HCT116 (cell line): ENCODE results near the gene VWA3B. TPM values are rescaled to one million over a fixed set of nuclear protein-coding genes. Genes with fewer than 3 reads are reported as not detected.

Experiments used
- ATAC-seq: fragments of 200-7000 bp; cut with Tn5 transposase; 2 replicates; pipeline ENCODE4 v1.9.1; 2020; ENCODE audit warnings: mild to moderate bottlenecking, moderate library complexity
- BruUV-seq: library from RNA; stranded (reverse); fragments of 400-500 nt; replicated peaks from 2 replicates; lab custom pipeline; 2021; lab: Mats Ljungman, UMichigan
- CTCF ChIA-PET: fragments of 300-600 bp; sonication (Branson Sonifier 250); formaldehyde crosslinking; loops from one replicate; lab custom pipeline; 2021; ENCODE audit warnings: antibody characterized with exemption; lab: Charles Lee
- POLR2A ChIA-PET: fragments of 300-600, 350-600 bp; sonication (Branson Sonifier 250); formaldehyde crosslinking; loops from one replicate; lab custom pipeline; 2021; ENCODE audit warnings: antibody characterized with exemption; lab: Charles Lee
- RAD21 ChIA-PET, 2 experiments: fragments of 300-600 bp; sonication (Branson Sonifier 250); formaldehyde crosslinking; loops; one replicate each; lab custom pipeline; 2023; ENCODE audit warnings: low total read pairs in 2 of 2; ENCODE audit not compliant: uncharacterized antibody in 2 of 2, unreplicated experiment in 2 of 2, low non-redundant PET in 1 of 2; lab: Charles Lee
- DNase-seq: peaks from one replicate; pipeline ENCODE4 v3.0.0-alpha.2; 2010; ENCODE audit warnings: low read depth, low spot score
- H2AFZ ChIP-seq: fragments of 200-600 bp; shearing (Covaris generic), sonication (generic); 2 replicates; pipeline ENCODE4 v1.6.1; 2017; ENCODE audit warnings: low read depth, mixed run types, mixed read lengths, antibody characterized with exemption, low read length; ENCODE audit not compliant: poor library complexity, severe bottlenecking
- H3K27ac ChIP-seq: 2 replicates; pipeline ENCODE4 v1.5.1; 2012; ENCODE audit warnings: low read depth, low read length
- H3K27me3 ChIP-seq: fragments of 200-600 bp; sonication (generic); 2 replicates; pipeline ENCODE4 v1.6.1; 2016; ENCODE audit warnings: mixed run types, low read length, mixed read lengths; ENCODE audit not compliant: insufficient read depth
- H3K36me3 ChIP-seq, 2 experiments: fragments of 200-500 bp in 1 of 2; fragments of 200-600 bp in 1 of 2; sonication (Bioruptor generic) in 1 of 2; sonication (generic) in 1 of 2; 2 replicates each; pipeline versions ENCODE4 v1.5.1 to v1.6.1; 2014 to 2016; ENCODE audit warnings: low read length in 2 of 2, inconsistent platforms in 1 of 2, mixed read lengths in 1 of 2, mixed run types in 1 of 2; ENCODE audit not compliant: insufficient read depth in 2 of 2, control insufficient read depth in 1 of 2
- H3K4me1 ChIP-seq, 2 experiments: fragments of 200-600 bp in 1 of 2; sonication (generic) in 1 of 2; 2 replicates each; pipeline versions ENCODE4 v1.5.1 to v1.6.1; 2012 to 2017; ENCODE audit warnings: low read length in 2 of 2, inconsistent platforms in 1 of 2, mild to moderate bottlenecking in 1 of 2, mixed read lengths in 1 of 2, mixed run types in 1 of 2, moderate library complexity in 1 of 2; ENCODE audit not compliant: insufficient read depth in 2 of 2, control insufficient read depth in 1 of 2
- H3K4me2 ChIP-seq: fragments of 200-600 bp; sonication (generic); 2 replicates; pipeline ENCODE4 v1.6.1; 2017; ENCODE audit warnings: mixed run types, low read length, mixed read lengths
- H3K4me3 ChIP-seq, 2 experiments: fragments of 200-600 bp in 1 of 2; sonication (generic) in 1 of 2; replicated peaks in 1 of 2; 2 replicates each; pipeline ENCODE4 v1.5.1; 2011 to 2016; ENCODE audit warnings: low read length in 2 of 2, control low read depth in 1 of 2, low read depth in 1 of 2, mild to moderate bottlenecking in 1 of 2, mixed read lengths in 1 of 2, mixed run types in 1 of 2
- H3K79me2 ChIP-seq: fragments of 200-600 bp; sonication (generic); 2 replicates; pipeline ENCODE4 v1.6.1; 2017; ENCODE audit warnings: mild to moderate bottlenecking, mixed run types, low read length, moderate library complexity, mixed read lengths; ENCODE audit not compliant: insufficient read depth
- H3K9ac ChIP-seq: fragments of 200-600 bp; sonication (generic); 2 replicates; pipeline ENCODE4 v1.6.1; 2016; ENCODE audit warnings: low read length, mixed read lengths
- H3K9me2 ChIP-seq: fragments of 200-600 bp; sonication (generic), shearing (Covaris generic); 2 replicates; pipeline ENCODE4 v1.6.1; 2017; ENCODE audit warnings: mixed run types, mild to moderate bottlenecking, moderate library complexity; ENCODE audit not compliant: insufficient read depth
- H3K9me3 ChIP-seq, 2 experiments: fragments of 200-500 bp in 1 of 2; fragments of 200-600 bp in 1 of 2; sonication (Bioruptor generic) in 1 of 2; sonication (generic) in 1 of 2; 2 replicates each; pipeline ENCODE4 v1.6.1; 2014 to 2017; ENCODE audit warnings: low read length in 2 of 2, mixed read lengths in 2 of 2, inconsistent platforms in 1 of 2, low read depth in 1 of 2, mild to moderate bottlenecking in 1 of 2, mixed run types in 1 of 2, moderate library complexity in 1 of 2; ENCODE audit not compliant: control insufficient read depth in 1 of 2, insufficient read depth in 1 of 2
- H4K20me1 ChIP-seq: fragments of 200-600 bp; sonication (generic), shearing (Covaris generic); 2 replicates; pipeline ENCODE4 v1.6.1; 2017; ENCODE audit warnings: mixed run types, mild to moderate bottlenecking, moderate library complexity; ENCODE audit not compliant: insufficient read depth
- CBX3 ChIP-seq: IDR thresholded peaks from 2 replicates; pipeline ENCODE4 v1.6.1; 2012; ENCODE audit warnings: low read depth
- CEBPB ChIP-seq: IDR thresholded peaks from 2 replicates; pipeline ENCODE4 v1.6.1; 2012; ENCODE audit warnings: low read depth
- EGR1 ChIP-seq: IDR thresholded peaks from 2 replicates; pipeline ENCODE4 v1.6.1; 2012; ENCODE audit warnings: low read depth
- EZH2 ChIP-seq: fragments of 200-600 bp; sonication (generic); IDR thresholded peaks from 2 replicates; pipeline ENCODE4 v1.6.1; 2017; ENCODE audit warnings: antibody characterized with exemption, mixed run types
- EZH2phosphoT487 ChIP-seq: fragments of 200-600 bp; IDR thresholded peaks from 2 replicates; pipeline ENCODE4 v1.6.1; 2018; ENCODE audit warnings: antibody characterized with exemption, borderline replicate concordance
- FOSL1 ChIP-seq: IDR thresholded peaks from 2 replicates; pipeline ENCODE4 v1.6.1; 2012; ENCODE audit warnings: low read depth
- POLR2AphosphoS5 ChIP-seq: IDR thresholded peaks from 2 replicates; pipeline ENCODE4 v1.6.1; 2011; ENCODE audit warnings: mild to moderate bottlenecking, low read depth, low read length, moderate library complexity
- RAD21 ChIP-seq: IDR thresholded peaks from 2 replicates; pipeline ENCODE4 v1.6.1; 2012; ENCODE audit warnings: low read depth, mild to moderate bottlenecking
- SIN3A ChIP-seq: IDR thresholded peaks from 2 replicates; pipeline ENCODE4 v1.6.1; 2012; ENCODE audit warnings: low read depth
- SP1 ChIP-seq: IDR thresholded peaks from 2 replicates; pipeline ENCODE4 v1.6.1; 2012; ENCODE audit warnings: low read depth
- SRF ChIP-seq: IDR thresholded peaks from 2 replicates; pipeline ENCODE4 v1.6.1; 2012; ENCODE audit warnings: low read depth
- TCF7L2 ChIP-seq: IDR thresholded peaks from 2 replicates; pipeline ENCODE4 v1.7.0; 2011; ENCODE audit warnings: borderline replicate concordance, inconsistent platforms; ENCODE audit not compliant: insufficient read depth, insufficient read length; ENCODE audit errors: extremely low read depth
- ZFX ChIP-seq: fragments of 450-650 bp; IDR thresholded peaks from 2 replicates; pipeline ENCODE4 v1.6.1; 2017
- ZNF274 ChIP-seq: fragments of 200-500 bp; sonication (Bioruptor generic); IDR thresholded peaks from 2 replicates; pipeline ENCODE4 v1.6.1; 2014; ENCODE audit warnings: mild to moderate bottlenecking, low read depth, low read length, inconsistent platforms
- intact Hi-C: fragments of 100-400 bp; cut with micrococcal nuclease; formaldehyde crosslinking; loops from 2 replicates; pipeline ENCODE4 v1.10.0; 2022
- total RNA-seq: library from RNA; stranded (reverse); gene quantifications from one replicate; pipeline ENCODE4 v1.2.1, GENCODE V29; 2021; ENCODE audit not compliant: unreplicated experiment
- TF ChIP-seq, protein P1 (sequence below): IDR thresholded peaks from 2 replicates; pipeline ENCODE4 v1.6.1; 2012
- TF ChIP-seq, protein P2 (sequence below), 3 experiments: fragments of 200-600 bp in 1 of 3; sonication (generic) in 1 of 3; IDR thresholded peaks in 2 of 3; conservative IDR thresholded peaks in 1 of 3; 2 replicates each; pipeline ENCODE4 v1.5.1; 2012 to 2017; ENCODE audit warnings: low read depth in 2 of 3, low read length in 2 of 3, antibody characterized with exemption in 1 of 3, borderline replicate concordance in 1 of 3, control low read depth in 1 of 3, mild to moderate bottlenecking in 1 of 3, mixed read lengths in 1 of 3, mixed run types in 1 of 3, moderate library complexity in 1 of 3; ENCODE audit not compliant: insufficient read depth in 1 of 3

The VWA3B gene
- total RNA-seq, 1 experiment from 2014 or later = 0.47 TPM

DNA sequence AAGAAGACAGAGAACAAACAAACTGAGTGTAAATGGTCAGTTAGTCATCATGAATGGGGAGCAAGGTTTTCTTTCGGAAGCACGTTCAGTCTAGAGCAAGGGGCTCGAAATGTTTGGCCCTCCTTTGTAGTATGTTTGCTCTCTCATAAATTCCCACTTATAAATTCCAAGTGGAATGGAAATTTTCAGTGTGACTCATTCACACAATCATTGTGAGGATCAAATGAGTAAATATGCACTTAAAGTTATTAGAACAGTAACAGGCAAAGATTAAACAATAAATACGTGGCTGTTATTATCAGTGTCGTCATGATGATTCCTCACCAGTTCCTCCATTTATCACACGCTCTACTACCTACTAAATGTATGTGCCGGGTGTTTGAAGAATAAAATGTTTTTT, 269.8 kb downstream of the VWA3B start:
- Histone ChIP-seq H3K4me2 (no peak overlapping the region), H3K4me3 (no peak overlapping the region), H3K27me3 (no peaks in the 10 kb centered on the region), H3K9ac (no peak overlapping the region), H3K36me3 (no peaks in the 10 kb centered on the region), H3K9me3 (no peaks in the 10 kb centered on the region), H2AFZ (no peak overlapping the region), H4K20me1 (no peaks in the 10 kb centered on the region), H3K9me2 (no peaks in the 10 kb centered on the region), H3K79me2 (no peaks in the 10 kb centered on the region), H3K27ac (no peak overlapping the region), H3K4me1 (peaks cover 0 to 6% of the 10 kb centered on the region in 2 experiments; a peak in 1 of 4 replicates)
- TF ChIP-seq FOSL1 (no peak), CEBPB (no peak), TCF7L2 (no peak), ZNF274 (no peak), SRF (no peak), CBX3 (no peak), ZFX (no peak), EZH2 (no peak), SP1 (no peak), POLR2AphosphoS5 (no peak), SIN3A (no peak), EZH2phosphoT487 (no peak), EGR1 (no peak), RAD21 (no peak)
- TF ChIP-seq, protein P1, sequence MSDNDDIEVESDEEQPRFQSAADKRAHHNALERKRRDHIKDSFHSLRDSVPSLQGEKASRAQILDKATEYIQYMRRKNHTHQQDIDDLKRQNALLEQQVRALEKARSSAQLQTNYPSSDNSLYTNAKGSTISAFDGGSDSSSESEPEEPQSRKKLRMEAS = no peak
- TF ChIP-seq, protein P2, sequence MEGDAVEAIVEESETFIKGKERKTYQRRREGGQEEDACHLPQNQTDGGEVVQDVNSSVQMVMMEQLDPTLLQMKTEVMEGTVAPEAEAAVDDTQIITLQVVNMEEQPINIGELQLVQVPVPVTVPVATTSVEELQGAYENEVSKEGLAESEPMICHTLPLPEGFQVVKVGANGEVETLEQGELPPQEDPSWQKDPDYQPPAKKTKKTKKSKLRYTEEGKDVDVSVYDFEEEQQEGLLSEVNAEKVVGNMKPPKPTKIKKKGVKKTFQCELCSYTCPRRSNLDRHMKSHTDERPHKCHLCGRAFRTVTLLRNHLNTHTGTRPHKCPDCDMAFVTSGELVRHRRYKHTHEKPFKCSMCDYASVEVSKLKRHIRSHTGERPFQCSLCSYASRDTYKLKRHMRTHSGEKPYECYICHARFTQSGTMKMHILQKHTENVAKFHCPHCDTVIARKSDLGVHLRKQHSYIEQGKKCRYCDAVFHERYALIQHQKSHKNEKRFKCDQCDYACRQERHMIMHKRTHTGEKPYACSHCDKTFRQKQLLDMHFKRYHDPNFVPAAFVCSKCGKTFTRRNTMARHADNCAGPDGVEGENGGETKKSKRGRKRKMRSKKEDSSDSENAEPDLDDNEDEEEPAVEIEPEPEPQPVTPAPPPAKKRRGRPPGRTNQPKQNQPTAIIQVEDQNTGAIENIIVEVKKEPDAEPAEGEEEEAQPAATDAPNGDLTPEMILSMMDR (IDR thresholded peaks at IDR 0.05 in 2 of 3, conservative IDR thresholded peaks at IDR 0.05 in 1 of 3; ENCODE audit: borderline replicate concordance in 1 of 3, insufficient read depth in 1 of 3, low read depth in 2 of 3, low read length in 2 of 3) = no peak
- ChIA-PET CTCF (no interaction called here), POLR2A (no interaction called here), RAD21 (no interaction called here)
- intact Hi-C loops = no loop called here
- ATAC-seq = no peak
- DNase-seq = no peak
- BruUV-seq = no TSS peak
